ENCODE measurements around the gene SLC12A4.
"Not testable (repeated sequence)": the region's sequence is repeated elsewhere in the genome, so short reads cannot be mapped to it uniquely, and the experiment has no call there.

The SLC12A4 gene

GRCh38 chr16:67931712-67932461 is 36.5 kb downstream of the SLC12A4 start, which contains the start of gene CTRL:
TSS of gene CTRL (minus strand) at chr16:67931862. CDS start at chr16:67931852, 10 bp downstream.
- no peak for DNase-seq (ENCODE audit: low read depth, low spot score)
- no peak within 1 kb of the TSS for H3K27ac ChIP-seq

- DNase-seq (ENCODE audit: low read depth, low spot score) = no peak
- H3K27ac ChIP-seq = no peak overlapping the region
Observed at GRCh38 chr16:67930678-67931211, 37.7 kb downstream of the SLC12A4 start.

DNA sequence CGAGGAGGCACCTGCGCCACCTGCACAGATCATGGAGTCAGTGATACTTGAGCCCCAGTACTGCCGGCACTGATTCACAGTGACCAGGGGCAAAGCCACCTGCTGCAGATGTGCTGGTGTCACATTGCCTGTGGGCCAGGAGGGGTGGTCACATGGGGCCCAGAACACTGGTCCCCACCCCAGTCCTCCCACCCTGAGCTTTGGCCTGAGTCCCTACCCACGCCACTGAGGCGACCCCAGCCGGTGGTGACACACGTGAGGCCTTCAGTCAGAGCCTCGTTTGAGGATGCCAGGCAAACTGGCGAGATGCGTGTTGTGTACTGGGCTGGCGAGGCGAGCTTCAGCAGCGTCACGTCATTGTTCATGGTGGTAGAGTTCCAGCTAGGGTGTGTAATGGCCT is 38.2 kb downstream of the SLC12A4 start:
- no peak for DNase-seq (ENCODE audit: low read depth, low spot score)
- no peak overlapping the region for H3K27ac ChIP-seq

DNA sequence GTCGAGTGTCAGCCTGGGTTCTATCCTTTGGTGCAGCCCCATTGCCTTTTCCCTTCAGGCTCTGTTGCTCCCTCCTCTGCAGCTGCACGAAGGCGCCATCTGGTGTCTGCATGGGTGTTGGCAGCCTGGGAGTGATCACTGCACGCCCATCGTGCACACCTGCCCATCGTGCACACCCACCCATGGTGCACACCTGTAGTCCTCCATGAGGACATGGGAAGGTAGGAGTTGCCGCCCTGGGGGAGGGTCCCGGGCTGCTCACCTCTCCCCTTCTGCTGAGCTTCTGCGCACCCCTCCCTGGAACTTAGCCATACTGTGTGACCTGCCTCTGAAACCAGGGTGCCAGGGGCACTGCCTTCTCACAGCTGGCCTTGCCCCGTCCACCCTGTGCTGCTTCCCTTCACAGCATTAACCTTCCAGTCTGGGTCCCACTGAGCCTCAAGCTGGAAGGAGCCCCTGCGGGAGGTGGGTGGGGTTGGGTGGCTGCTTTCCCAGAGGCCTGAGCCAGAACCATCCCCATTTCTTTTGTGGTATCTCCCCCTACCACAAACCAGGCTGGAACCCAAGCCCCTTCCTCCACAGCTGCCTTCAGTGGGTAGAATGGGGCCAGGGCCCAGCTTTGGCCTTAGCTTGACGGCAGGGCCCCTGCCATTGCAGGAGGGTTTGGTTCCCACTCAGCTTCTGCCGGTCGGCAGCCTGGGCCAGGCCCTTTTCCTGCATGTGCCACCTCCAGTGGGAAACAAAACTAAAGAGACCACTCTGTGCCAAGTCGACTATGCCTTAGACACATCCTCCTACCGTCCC is 39.7 kb downstream of the SLC12A4 start:
- no peak for DNase-seq (ENCODE audit: low read depth, low spot score)
- H3K27ac ChIP-seq = no peak overlapping the region

GRCh38 chr16:67928147-67928546 is 40.3 kb downstream of the SLC12A4 start:
- no peak for DNase-seq (ENCODE audit: low read depth, low spot score)
- no peak overlapping the region for H3K27ac ChIP-seq

- no peak overlapping the region for H3K27ac ChIP-seq
Observed at GRCh38 chr16:67927131-67927941, 41.1 kb downstream of the SLC12A4 start.

DNA sequence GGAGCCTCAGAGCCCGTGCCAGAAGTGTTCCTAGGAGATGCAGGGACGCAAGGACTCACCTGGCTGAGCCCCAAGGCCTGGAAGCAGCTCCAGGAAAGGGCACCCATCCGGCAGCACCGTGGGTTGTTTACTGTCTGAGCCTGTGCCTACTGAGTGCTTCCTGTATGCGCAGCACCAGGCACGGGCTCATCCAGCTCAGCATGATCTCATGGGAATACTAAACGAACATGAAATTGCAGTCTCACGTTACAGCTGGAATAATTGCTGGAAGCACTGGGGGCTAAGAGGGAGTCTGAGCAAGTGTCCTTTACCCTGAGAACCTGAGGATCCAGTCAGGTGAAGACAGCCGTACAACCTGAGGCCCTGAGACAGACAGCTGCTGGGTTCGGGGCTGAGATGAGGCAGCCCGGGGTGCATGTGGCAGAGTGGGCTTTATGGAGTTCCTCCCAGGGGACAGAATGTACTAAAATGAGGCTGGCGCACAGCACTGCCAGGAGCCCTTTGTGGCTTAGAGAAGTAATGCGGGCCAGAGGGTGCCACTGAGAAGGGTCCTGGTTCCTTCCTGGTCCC is 42.2 kb downstream of the SLC12A4 start:
- H3K27ac ChIP-seq = peak overlapping the region; percentile 12
- DNase-seq (ENCODE audit: low read depth, low spot score) = no peak

More at GRCh38 chr16:67927131-67927941, 41.1 kb downstream of the SLC12A4 start:
- DNase-seq (ENCODE audit: low read depth, low spot score) = no peak

DNA sequence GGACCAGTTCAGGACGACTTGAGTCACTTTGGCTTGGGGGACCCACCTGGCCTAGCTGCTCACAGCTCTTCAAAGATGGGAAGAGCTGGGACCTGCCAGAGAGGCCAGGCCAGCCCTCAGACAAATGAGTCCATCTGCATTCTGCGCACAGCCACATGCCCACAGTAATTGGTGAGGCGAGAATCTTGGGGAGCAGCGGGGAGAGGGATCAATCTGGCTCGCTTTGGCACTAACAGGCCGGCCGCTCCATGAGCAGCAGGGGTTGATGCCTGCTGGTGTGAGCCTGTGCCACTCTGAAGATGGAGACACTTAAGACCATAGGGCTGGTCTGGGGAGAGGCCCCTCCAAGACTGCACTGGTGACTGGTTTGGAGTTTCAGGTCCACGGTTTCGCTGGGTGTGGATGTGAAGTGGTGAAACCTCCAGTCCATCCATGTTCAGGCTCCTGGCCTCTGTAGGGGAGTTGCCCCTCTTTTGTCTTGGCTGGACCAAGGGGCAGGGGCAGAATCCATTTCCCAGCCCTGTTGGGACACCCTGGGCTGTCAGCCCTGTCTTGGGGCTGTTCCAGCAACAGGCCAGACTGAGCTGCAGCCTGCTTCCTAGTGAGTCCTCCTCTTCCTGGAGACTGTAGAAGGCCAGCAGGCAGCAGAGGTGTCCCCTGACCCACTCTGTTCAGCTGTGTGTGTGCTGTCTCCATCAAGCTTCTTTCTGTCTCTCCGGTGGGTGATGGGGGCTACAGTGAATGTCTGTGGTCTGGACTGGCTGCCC is 44.1 kb downstream of the SLC12A4 start:
- peak overlapping the region; percentile 21 for H3K27ac ChIP-seq
- no peak for DNase-seq (ENCODE audit: low read depth, low spot score)

GRCh38 chr16:67923414-67924116 is 44.9 kb downstream of the SLC12A4 start:
- peak overlapping the region; percentile 21 for H3K27ac ChIP-seq
- DNase-seq (ENCODE audit: low read depth, low spot score) = no peak

- DNase-seq (ENCODE audit: low read depth, low spot score) = no peak
- H3K27ac ChIP-seq = peak overlapping the region; percentile 21
Observed at GRCh38 chr16:67922740-67923139, 45.7 kb downstream of the SLC12A4 start.

- H3K27ac ChIP-seq = no peak overlapping the region
- DNase-seq (ENCODE audit: low read depth, low spot score) = no peak
Observed at GRCh38 chr16:67922221-67922620, 46.2 kb downstream of the SLC12A4 start.

GRCh38 chr16:67919622-67920221 is 48.7 kb downstream of the SLC12A4 start:
- DNase-seq (ENCODE audit: low read depth, low spot score) = no peak
- H3K27ac ChIP-seq = no peak overlapping the region

- DNase-seq (ENCODE audit: low read depth, low spot score) = peak; percentile 57
- H3K27ac ChIP-seq = no peak overlapping the region
Observed at GRCh38 chr16:67917852-67918236, 50.6 kb downstream of the SLC12A4 start.

GRCh38 chr16:67917140-67917851 is 51.1 kb downstream of the SLC12A4 start:
- no peak for DNase-seq (ENCODE audit: low read depth, low spot score)
- no peak overlapping the region for H3K27ac ChIP-seq

DNA sequence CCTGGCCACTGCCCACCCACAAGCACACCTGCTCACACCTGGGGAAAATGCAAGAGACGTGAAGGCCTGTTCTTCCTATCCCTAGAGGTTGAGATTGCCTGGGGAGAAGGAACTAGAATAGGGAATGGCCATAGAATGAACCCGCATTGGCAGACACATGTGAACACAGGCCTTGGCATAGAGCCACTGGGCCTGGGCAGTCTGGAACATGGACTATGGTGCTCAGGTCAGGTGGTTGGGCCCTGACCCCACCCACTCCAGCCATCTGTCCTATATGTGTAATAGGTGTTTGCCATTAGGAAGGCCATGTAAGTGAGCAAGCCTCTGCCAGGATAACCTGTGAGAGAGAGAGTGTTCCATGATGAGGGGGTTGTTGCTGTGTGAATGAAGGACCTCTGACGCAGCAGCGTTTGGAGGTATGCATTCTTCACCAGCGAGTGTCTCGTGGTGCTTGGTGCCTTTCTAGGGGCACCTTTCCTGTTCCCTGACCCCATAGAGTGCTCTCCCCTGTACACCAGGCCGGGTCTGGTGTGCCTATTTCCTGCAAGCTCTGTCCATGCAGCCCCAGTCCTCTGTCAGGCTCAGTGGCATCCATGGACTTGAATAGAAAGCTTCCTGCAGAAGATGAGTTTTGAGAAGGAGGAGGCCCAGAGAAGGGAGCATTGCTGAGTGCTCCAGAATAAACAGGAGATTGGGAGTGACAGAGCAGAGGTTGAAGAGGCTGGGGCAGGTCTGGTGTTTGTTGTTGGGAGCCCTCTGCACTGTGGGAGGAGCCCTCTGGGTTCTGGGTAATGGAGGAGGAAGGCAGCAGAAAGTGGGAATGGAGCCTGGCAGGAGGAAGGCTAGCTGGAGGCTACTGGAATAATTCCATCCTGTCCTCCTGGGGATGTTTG is 52.4 kb downstream of the SLC12A4 start:
- no peak for DNase-seq (ENCODE audit: low read depth, low spot score)
- no peak overlapping the region for H3K27ac ChIP-seq

GRCh38 chr16:67915496-67915769 is 53.0 kb downstream of the SLC12A4 start:
- H3K27ac ChIP-seq = not testable (repeated sequence)

More at GRCh38 chr16:67915496-67915769, 53.0 kb downstream of the SLC12A4 start:
- not testable (repeated sequence) for DNase-seq (ENCODE audit: low read depth, low spot score)

Measured in epithelial cell of prostate (primary cell).